ENCODE measurements around the gene RNU6-1.

DNA sequence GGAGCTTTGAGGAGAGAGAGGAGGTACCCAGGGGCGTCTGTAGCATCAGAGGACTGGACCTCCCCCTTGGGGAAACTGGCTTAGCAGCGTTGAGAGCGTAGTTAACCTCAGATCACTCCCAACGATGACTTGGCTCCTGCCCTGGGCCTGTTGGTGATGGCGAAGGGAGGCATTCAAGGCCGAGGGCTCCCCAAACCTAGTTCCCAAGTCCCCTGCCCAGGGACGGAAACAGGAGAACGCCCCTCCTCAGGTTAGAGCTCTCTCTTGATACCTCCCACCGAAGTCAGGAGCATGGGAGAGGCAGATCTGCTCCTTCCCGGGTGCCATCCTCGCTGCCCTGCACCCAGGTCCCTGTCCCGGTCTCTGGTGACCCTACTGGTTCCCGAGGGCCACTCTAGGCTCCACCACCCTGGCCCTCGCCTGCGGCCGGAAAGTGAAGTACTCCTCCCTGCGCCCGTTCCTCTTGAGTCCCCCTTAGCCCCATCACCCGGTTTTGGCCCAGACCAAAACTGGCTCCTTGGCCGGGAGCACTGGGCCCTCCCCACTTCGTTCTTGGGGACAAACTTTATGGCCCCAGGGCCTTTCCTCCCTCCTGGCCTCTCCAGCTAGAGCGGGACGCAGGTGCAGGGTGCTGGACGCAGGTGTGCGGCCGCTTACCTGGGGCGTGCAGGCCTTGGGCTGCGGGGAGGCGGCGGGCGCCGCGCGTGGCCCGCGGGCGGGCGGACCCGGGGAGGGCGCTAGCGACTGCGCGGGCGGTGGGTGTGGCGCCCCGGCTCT, 17.1 kb downstream of the RNU6-1 start:
- TF ChIP-seq EZH2 (IDR thresholded peaks at IDR 0.05; ENCODE audit: insufficient read depth, poor library complexity, severe bottlenecking), result peak; percentile 91
- TF ChIP-seq EZH2phosphoT487 (IDR thresholded peaks at IDR 0.05; ENCODE audit: insufficient read depth, low read depth), result no peak; the same call in 1 of the 2 replicates
